ENCODE data around the gene POLN.

- TF ChIP-seq POLR2AphosphoS5 (IDR thresholded peaks at IDR 0.05; ENCODE audit: low read depth, low read length) (no peak), REST (IDR thresholded peaks at IDR 0.05; ENCODE audit: insufficient read depth in 1 of 2, low read depth in 2 of 2, low read length in 2 of 2) (no peak), TAF1 (IDR thresholded peaks at IDR 0.05; ENCODE audit: borderline replicate concordance, insufficient read depth, low read length) (no peak), SIN3A (IDR thresholded peaks at IDR 0.05; ENCODE audit: borderline replicate concordance, insufficient read depth, low read length) (no peak)
Measured at GRCh38 chr4:2036327-2036726, 205.6 kb downstream of the POLN start.
